Effector memory CD4-positive, alpha-beta T cell (primary cell): ENCODE measurements around the gene PNLIP.

ENCODE experiments used
- DNase-seq, 3 donors: peaks; one replicate each; pipeline ENCODE4 v3.0.0-alpha.2; 2020
- H3K27ac ChIP-seq: 2 replicates; pipeline ENCODE4 v1.7.0; 2013; ENCODE audit warnings: mild to moderate bottlenecking, low read length, moderate library complexity; ENCODE audit not compliant: insufficient read depth, poor library complexity, severe bottlenecking
- H3K27me3 ChIP-seq: replicated peaks from 2 replicates; pipeline ENCODE4 v1.7.0; 2013; ENCODE audit warnings: mild to moderate bottlenecking, low read length; ENCODE audit not compliant: insufficient read depth, control insufficient read depth, poor library complexity, severe bottlenecking
- H3K36me3 ChIP-seq: 2 replicates; pipeline ENCODE4 v1.7.0; 2013; ENCODE audit warnings: mild to moderate bottlenecking, low read length, moderate library complexity; ENCODE audit not compliant: control insufficient read depth, insufficient read depth
- H3K4me1 ChIP-seq: 2 replicates; pipeline ENCODE4 v1.7.0; 2013; ENCODE audit warnings: low read length, mild to moderate bottlenecking; ENCODE audit not compliant: control insufficient read depth, insufficient read depth, poor library complexity, severe bottlenecking
- H3K4me3 ChIP-seq: 2 replicates; pipeline ENCODE4 v1.7.0; 2013; ENCODE audit warnings: low read length, low read depth, mild to moderate bottlenecking; ENCODE audit not compliant: insufficient read depth, poor library complexity, severe bottlenecking
- H3K9me3 ChIP-seq: 2 replicates; pipeline ENCODE4 v1.7.0; 2013; ENCODE audit warnings: mild to moderate bottlenecking, low read length, moderate library complexity; ENCODE audit not compliant: control insufficient read depth
- total RNA-seq, 3 donors: gene quantifications; one replicate each; lab custom pipeline; 2026; lab: John Stamatoyannopoulos, UW

The PNLIP gene
- 0 reads per million in 3 donors for total RNA-seq

- Histone ChIP-seq H3K4me3 (no peak within 1 kb of the TSS), H3K4me1 (no peaks in the 10 kb centered on the region), H3K9me3 (no peaks in the 10 kb centered on the region), H3K36me3 (no peaks in the 10 kb centered on the region), H3K27me3 (no peaks in the 10 kb centered on the region), H3K27ac (no peak within 1 kb of the TSS)
- DNase-seq = no peak
Measured at GRCh38 chr10:116545756-116546155, at the start of gene PNLIP. PNLIP (plus strand) TSS chr10:116545931; CDS start chr10:116546093, 162 bp downstream.

GRCh38 chr10:116504786-116505185 is 40.9 kb upstream of the PNLIP start:
- no peak overlapping the region for H3K27ac ChIP-seq
- no peaks in the 10 kb centered on the region for H3K27me3 ChIP-seq
- H3K36me3 ChIP-seq = no peaks in the 10 kb centered on the region
- H3K4me3 ChIP-seq = no peak overlapping the region
- H3K9me3 ChIP-seq = no peaks in the 10 kb centered on the region
- no peaks in the 10 kb centered on the region for H3K4me1 ChIP-seq
- no peak for DNase-seq

- Histone ChIP-seq H3K9me3 (no peaks in the 10 kb centered on the region), H3K27me3 (no peaks in the 10 kb centered on the region), H3K4me3 (no peak overlapping the region), H3K27ac (no peak overlapping the region), H3K36me3 (no peaks in the 10 kb centered on the region), H3K4me1 (no peaks in the 10 kb centered on the region)
- DNase-seq = no peak
Measured at GRCh38 chr10:116510565-116510964, 35.2 kb upstream of the PNLIP start.

- no peaks in the 10 kb centered on the region for H3K9me3 ChIP-seq
- no peaks in the 10 kb centered on the region for H3K36me3 ChIP-seq
- no peak for DNase-seq
- H3K27me3 ChIP-seq = no peaks in the 10 kb centered on the region
- no peak overlapping the region for H3K4me3 ChIP-seq
- no peaks in the 10 kb centered on the region for H3K4me1 ChIP-seq
- no peak overlapping the region for H3K27ac ChIP-seq
Measured at GRCh38 chr10:116511365-116511764, 34.4 kb upstream of the PNLIP start.

GRCh38 chr10:116521424-116522290 is 24.1 kb upstream of the PNLIP start:
- no peak for DNase-seq
- H3K27me3 ChIP-seq = no peaks in the 10 kb centered on the region
- no peak overlapping the region for H3K27ac ChIP-seq
- no peaks in the 10 kb centered on the region for H3K36me3 ChIP-seq
- H3K9me3 ChIP-seq = no peaks in the 10 kb centered on the region
- H3K4me3 ChIP-seq = no peak overlapping the region
- H3K4me1 ChIP-seq = no peaks in the 10 kb centered on the region

DNA sequence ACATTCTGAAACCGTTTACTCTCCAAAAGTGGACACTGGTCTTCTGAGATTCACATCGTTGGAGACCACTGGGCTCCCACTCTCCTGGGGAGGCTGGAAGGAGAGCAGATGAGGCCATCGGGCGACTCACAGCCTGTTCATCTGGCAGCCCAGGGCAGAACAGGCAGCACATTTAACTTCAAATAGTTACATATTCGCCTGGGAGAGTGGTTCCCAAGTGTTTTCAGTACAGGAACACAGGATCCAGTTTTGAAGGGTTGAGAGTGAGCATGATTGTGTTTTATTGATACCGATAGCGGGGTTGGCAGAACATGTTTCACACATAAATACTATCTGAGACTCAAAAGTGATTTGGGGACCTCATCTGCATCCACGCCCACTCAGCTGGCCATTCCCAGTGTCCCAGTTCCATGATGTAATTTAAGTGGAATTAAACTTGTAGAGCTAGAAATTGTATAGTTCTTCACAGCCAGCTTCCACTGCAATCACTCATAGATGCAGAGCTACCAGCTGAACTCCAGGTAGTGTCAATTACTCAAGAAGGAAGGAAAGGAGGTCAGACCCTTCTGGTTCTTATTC is 22.8 kb upstream of the PNLIP start:
- H3K4me3 ChIP-seq = no peak overlapping the region
- H3K27me3 ChIP-seq = no peaks in the 10 kb centered on the region
- H3K27ac ChIP-seq = no peak overlapping the region
- no peaks in the 10 kb centered on the region for H3K4me1 ChIP-seq
- no peak for DNase-seq
- no peaks in the 10 kb centered on the region for H3K36me3 ChIP-seq
- no peaks in the 10 kb centered on the region for H3K9me3 ChIP-seq

GRCh38 chr10:116524736-116525135 is 21.0 kb upstream of the PNLIP start:
- Histone ChIP-seq H3K36me3 (no peaks in the 10 kb centered on the region), H3K27me3 (no peaks in the 10 kb centered on the region), H3K4me1 (no peaks in the 10 kb centered on the region), H3K9me3 (no peaks in the 10 kb centered on the region), H3K4me3 (no peak overlapping the region), H3K27ac (no peak overlapping the region)
- no peak for DNase-seq

DNA sequence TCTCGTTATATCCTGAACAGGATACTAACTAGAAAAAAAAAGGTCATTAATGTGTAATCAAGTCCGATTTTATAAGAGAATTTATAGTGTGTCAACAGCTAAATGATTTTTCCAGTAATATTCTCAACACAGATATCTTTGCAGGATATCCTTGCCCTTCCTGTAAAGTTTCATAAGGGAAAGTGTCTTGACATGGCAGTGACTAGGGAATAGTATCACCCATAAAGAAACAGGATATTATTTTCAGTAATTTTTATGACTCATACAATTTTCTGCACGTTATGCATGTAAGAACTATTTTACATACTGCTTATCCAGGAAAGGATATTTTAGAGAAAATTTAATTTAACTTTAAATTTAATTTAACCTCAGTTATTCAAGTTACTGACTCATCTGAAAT is 19.5 kb upstream of the PNLIP start:
- Histone ChIP-seq H3K36me3 (no peaks in the 10 kb centered on the region), H3K4me1 (no peaks in the 10 kb centered on the region), H3K4me3 (no peak overlapping the region), H3K27me3 (no peaks in the 10 kb centered on the region), H3K27ac (no peak overlapping the region), H3K9me3 (no peaks in the 10 kb centered on the region)
- no peak for DNase-seq

DNA sequence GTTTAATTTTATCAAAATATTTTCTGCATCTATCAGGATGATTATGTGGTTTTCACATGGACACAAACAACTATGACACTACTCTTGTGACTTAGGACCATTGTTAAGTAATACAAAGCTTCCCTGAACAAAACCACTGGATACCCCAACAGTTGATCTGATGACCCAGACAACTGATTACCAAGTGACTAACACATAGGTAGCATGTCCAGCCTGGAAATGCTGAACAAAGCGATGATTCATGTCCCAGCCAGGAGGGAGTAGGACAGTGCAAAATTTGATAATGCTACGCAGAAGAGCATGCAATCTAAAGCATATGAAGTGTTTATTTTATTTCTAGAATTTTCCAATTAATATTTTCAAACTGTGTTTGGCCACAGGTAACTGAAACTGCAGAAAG is 8.9 kb upstream of the PNLIP start:
- DNase-seq = no peak
- Histone ChIP-seq H3K27me3 (no peaks in the 10 kb centered on the region), H3K9me3 (no peaks in the 10 kb centered on the region), H3K27ac (no peak overlapping the region), H3K4me3 (no peak overlapping the region), H3K4me1 (no peaks in the 10 kb centered on the region), H3K36me3 (no peaks in the 10 kb centered on the region)

GRCh38 chr10:116538456-116538855 is 7.3 kb upstream of the PNLIP start:
- H3K27ac ChIP-seq = no peak overlapping the region
- no peak overlapping the region for H3K4me3 ChIP-seq
- no peaks in the 10 kb centered on the region for H3K9me3 ChIP-seq
- no peaks in the 10 kb centered on the region for H3K27me3 ChIP-seq
- no peaks in the 10 kb centered on the region for H3K4me1 ChIP-seq
- no peak for DNase-seq
- no peaks in the 10 kb centered on the region for H3K36me3 ChIP-seq
